HG02571 (cell line): ENCODE data around the gene RPS6KA2.

Experiments used
- ATAC-seq: cut with Tn5 transposase; IDR thresholded peaks from one replicate; pipeline ENCODE4 v1.9.1; 2021; ENCODE audit warnings: mild to moderate bottlenecking, moderate library complexity; ENCODE audit not compliant: unreplicated experiment

The RPS6KA2 gene

DNA sequence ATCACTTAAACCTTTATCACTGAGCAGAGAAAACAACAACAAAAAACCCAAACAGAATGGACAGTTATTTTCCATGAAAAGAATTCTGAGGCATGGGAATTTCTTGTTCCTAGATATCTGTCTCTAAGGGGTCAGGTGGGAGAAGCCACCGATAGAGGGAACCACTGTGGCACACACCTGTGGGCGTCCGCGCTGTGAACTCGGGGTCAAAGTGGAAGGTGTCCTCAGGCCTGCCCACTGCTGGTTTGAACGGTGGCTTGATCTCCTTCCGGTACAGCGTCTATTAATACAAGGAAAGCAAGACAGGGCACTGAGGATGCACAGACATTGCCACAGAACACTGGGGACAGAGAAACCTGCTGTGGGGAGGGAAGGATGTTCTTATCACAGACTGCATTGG, 167.8 kb downstream of the RPS6KA2 start:
- no peak for ATAC-seq

DNA sequence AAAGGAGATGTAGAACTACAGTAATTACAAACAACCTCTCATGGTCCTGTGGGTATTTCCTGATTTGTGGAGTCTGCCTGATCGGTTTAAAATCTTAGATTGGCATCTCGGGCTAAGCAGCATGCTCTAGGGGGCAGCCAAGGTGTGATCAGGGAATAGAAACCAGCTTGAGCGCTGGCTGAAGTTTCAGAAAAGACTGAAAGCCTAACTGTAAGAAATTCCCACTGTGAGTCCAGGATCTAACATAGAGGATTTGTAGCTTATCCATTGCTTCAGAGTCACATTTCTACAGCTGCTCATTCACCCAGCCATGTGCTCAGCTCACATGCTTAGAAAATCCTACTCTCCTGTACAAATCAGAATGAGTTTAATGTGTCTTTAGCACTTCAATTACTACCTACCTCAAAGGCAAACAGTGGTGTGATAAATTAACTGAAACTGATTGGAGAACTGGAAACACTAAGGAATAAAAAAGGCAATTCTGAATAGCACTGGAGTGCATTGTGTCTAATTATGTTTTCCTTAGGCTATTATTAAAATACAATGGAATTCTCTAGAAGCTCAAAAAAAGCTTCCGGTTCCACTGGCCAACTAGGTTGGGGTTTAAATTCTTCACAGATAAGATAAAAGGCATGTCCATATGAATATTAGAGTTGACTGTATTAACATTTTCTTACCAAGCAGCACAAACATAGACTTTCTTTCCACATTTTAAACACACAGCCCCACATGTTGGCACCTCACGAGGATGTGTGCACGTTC, 170.5 kb downstream of the RPS6KA2 start:
- no peak for ATAC-seq

DNA sequence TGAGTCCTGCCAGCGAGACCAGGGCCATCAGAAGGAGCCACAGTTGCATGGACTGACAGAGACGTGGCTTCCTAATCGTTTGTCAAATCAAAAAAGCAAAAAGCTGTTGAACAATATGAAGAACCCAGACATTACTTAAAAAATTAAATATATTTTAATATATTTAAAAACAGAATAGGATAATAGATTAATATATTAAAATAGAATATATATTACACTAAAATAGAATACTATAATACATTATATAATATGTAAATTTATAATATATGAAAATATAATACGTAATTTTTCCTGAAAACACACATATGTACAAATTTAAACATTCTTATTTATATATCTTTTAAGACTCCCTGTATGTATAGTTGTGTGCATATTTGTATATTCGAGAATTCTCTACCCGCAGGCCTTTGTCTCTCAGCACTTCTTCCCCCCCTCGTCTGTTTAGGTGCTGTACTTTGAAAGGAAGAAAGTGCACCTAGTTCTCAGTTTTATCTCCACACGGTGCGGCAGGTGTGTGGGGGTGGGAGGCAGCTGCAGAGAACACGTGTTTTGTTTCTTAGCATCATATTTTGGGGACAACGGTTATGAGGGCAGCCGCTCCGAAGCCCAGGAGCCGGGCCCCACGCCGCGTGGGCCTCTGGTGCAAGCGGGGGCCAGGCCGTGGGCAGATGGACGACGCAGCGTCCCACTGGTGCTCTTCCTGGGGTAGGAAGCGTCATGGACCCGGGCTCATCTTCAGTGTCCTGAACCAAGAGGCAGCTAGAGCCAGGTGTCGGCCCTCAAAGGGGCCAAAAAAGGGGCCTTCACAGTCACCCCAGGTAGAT, 172.1 kb downstream of the RPS6KA2 start:
- no peak for ATAC-seq

GRCh38 chr6:166453651-166454050, 173.4 kb downstream of the RPS6KA2 start:
- no peak for ATAC-seq

- no peak for ATAC-seq
Observed at GRCh38 chr6:166450167-166450873, 176.7 kb downstream of the RPS6KA2 start.

DNA sequence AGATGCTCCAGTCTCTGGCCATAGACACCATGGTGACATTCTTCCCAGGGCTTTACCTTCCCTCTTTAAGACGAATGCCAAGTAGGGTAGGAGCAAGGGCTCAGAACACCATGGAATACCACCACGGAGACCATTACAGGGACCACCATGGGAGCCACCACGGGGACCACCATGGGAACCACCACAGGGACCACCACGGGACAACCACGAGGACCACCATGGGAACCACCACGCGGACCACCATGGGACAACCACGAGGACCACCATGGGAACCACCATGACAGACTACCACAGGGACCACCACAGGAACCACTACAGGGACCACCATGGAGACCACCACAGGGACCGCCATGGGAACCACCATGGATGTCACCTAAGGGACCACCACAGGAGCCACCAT, 177.4 kb downstream of the RPS6KA2 start:
- no peak for ATAC-seq

GRCh38 chr6:166449036-166449435, 178.0 kb downstream of the RPS6KA2 start:
- no peak for ATAC-seq

- ATAC-seq: no peak
Observed at GRCh38 chr6:166448432-166448831, 178.6 kb downstream of the RPS6KA2 start.

- no peak for ATAC-seq
Observed at GRCh38 chr6:166446567-166447065, 180.4 kb downstream of the RPS6KA2 start.

- no peak for ATAC-seq
Observed at GRCh38 chr6:166446146-166446545, 180.9 kb downstream of the RPS6KA2 start.

DNA sequence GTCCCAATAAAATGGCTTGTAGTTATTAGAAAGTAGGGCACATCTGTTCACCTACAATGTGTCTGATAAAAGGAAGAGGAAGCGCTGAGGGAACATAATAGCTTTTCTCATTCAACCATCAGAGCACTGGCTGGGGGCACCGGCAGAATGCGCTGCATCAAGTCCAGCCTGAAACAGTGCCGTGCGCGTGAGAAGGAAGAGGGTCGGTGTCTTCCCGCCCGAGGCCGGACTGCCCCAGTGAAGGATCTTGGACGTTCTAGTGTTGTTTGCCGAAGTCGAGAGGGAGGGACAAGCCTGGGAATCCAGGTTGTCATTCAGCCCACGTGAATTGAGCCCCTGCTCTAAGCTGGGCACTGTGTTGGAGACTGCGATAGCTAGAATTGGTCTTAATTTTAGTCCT, 182.6 kb downstream of the RPS6KA2 start:
- ATAC-seq: no peak

DNA sequence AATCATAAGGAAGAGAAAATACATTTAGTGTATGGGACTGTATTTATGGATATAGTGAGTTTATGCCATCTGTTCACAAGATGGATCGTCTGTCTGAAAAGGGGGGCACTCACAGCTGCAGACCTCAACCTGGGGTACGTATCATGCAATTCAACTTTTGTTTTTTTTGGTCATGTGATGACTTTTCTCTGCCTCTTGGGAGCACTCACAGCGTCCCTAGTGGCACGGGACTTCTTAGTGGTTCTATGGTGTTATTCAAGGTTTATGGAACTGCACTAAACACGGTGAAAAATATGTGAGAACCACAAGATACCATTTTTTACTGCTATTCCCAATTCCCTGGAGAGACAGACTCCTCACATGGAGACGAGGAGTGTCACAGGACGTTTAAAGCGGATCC, 183.9 kb downstream of the RPS6KA2 start:
- ATAC-seq: no peak

DNA sequence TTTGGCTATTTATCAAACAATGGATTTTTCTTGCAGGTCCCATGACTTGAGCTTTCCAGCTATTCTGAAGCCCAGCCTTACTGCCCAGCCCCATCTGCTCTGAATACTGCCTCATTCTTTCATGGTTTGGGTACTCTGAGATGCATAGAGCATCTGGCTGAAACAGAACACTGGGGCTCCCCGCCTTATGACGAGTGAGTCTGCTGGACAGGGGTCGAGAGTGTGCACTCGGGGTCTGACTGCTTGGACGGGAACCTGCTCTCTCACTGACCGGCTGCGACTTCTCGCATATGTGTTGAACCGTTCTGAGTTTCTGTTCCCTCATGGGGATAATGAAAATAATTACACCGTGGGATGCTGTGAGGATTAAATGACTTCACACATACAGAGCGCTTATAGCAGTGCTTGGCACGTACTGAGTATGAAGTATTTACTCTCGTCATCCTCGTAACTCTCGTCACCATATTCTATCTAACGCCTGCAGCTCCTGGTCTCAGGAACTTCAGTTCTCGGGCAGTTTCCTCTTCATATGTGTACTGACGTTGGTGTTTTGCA, 184.8 kb downstream of the RPS6KA2 start:
- no peak for ATAC-seq

DNA sequence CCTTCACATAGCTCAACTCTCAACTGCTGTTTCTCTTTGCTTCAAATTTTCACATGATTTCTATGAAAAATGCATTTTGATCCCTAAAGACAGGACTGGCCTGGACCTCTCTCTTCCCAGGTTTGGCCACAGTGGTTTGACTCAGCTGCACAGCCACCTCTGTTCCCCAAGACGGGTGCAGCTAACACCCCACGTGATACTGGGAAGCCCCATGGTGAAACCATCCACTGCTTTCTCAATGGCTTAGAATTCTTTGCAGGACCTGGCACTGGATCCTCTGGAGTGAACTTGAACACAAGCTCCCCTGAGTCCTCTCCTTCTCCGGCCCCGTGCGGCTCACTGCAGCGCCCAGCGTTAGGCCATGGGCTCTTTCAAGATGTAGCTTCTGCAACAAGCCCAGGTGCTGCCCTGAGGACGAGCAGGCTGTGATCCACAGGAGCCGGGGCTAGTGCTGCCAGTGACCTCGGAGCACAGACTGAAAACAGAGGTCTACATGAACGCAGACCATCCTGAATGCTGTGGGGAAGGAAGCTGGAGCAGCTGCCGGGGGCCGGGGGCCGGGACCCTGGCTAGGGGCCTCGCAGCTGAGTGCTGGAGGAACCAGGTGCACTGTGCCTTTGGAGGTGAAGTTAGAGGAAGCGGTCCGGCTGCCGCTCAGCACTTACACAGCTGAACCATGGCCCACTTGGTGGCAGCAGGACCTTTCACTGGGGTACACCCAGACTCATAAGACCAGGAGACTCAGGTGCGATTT, 185.5 kb downstream of the RPS6KA2 start:
- ATAC-seq: no peak

- no peak for ATAC-seq
Observed at GRCh38 chr6:166440729-166441128, 186.3 kb downstream of the RPS6KA2 start.

GRCh38 chr6:166440106-166440505, 186.9 kb downstream of the RPS6KA2 start:
- no peak for ATAC-seq

GRCh38 chr6:166439366-166440091, 187.5 kb downstream of the RPS6KA2 start:
- no peak for ATAC-seq

- ATAC-seq: no peak
Observed at GRCh38 chr6:166438211-166438861, 188.7 kb downstream of the RPS6KA2 start.

DNA sequence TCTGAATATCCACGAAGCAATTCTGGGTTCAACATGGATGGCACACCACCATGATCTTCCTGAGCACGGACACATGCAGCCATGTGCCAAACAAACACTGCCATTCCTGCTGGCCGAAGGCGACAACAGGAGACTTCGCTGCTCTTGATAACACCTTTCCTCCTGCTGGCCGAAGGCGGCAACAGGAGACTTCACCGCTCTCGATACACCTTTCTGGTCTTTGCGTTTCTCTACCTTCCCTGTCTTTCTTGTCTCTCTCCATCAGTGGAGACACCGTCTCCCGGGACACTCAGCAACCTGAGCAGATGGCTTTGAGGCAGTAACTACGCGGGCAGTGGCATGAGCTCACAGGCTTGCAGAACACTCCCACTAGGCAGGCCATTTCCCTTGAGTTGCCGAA, 189.4 kb downstream of the RPS6KA2 start:
- no peak for ATAC-seq
